Endometrial microvascular endothelial cells (primary cell): ENCODE measurements around the gene SERPINF2. TPM values are rescaled to one million over a fixed set of nuclear protein-coding genes. Genes with fewer than 3 reads are reported as not detected.
"Not testable (repeated sequence)": the region's sequence is repeated elsewhere in the genome, so short reads cannot be mapped to it uniquely, and the experiment has no call there.

ENCODE experiments used
- in situ Hi-C: cut with HindIII; loops from 2 replicates; pipeline ENCODE4 v1.10.0; 2017; ENCODE audit warnings: low sequenced_read_pairs, low pct_unique_long_range_greater_than_20kb; ENCODE audit errors: inconsistent ontology term
- total RNA-seq: library from RNA; depleted of rRNA; stranded (reverse); fragments of >200 nt; gene quantifications from one replicate; pipeline ENCODE4 v1.2.3, GENCODE V29; 2015; ENCODE audit errors: inconsistent ontology term

SERPINF2 gene
- 0.56 TPM for total RNA-seq

GRCh38 chr17:1742371-1743087, at the start of gene SERPINF2:
Gene SERPINF2 (plus strand): TSS chr17:1742871. CDS start chr17:1744996, 2,125 bp downstream.
- in situ Hi-C loops, result no loop called here

DNA sequence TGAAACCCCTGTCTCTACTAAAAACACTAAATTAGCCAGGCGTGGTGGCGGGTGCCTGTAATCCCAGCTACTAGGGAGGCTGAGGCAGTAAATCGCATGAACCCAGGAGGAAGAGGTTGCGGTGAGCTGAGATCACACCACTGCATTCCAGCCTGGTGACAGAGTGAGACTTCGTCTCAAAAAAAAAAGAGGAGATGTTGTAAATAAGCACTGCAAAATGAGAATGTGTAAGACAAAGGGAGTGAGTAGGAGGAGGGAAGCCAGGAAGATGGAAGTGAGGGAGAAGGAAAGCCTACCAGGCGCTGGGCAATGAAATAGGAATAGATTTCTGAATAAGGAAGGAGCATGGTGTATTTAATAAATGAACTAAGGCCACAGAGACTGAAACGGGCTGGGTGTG, 49.3 kb upstream of the SERPINF2 start:
- in situ Hi-C loops, result no loop called here

DNA sequence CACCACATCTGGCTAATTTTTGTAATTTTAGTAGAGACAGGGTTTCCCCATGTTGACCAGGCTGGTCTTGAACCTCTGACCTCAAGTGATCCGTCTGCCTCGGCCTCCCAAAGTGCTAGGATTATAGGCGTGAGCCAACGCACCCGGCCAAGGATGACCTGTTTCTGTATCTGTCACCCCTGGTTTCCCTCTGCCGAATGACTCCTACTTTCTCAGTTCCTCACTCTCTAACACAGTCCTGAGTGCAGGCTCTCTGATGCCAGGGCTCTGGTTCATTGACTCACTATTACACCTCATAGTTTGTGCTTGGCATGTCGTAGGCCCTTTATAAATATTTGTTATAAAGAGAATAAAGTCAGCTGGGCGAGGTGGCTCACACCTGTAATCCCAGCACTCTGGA, 47.3 kb upstream of the SERPINF2 start:
- in situ Hi-C loops, result no loop called here

- in situ Hi-C loops, result no loop called here
Measured at GRCh38 chr17:1697681-1698080, 45.0 kb upstream of the SERPINF2 start.

DNA sequence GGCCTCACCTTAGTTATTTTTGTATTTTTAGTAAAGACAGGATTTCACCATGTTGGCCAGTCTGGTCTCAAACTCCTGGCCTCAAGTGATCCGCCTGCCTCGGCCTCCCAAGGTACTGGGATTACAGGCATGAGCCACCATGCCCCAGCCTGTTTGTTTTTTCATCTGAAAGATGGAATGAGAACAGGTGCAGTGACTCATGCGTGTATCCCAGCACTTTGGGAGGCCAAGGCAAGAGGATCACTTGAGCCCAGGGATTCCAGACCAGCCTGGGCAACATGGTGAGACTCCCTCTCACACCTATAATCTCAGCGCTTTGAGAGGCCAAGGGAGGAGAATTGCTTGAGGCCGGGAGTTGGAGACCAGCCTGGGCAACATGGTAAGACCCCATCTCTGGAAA, 42.8 kb upstream of the SERPINF2 start:
- in situ Hi-C loops, result not testable (repeated sequence)

DNA sequence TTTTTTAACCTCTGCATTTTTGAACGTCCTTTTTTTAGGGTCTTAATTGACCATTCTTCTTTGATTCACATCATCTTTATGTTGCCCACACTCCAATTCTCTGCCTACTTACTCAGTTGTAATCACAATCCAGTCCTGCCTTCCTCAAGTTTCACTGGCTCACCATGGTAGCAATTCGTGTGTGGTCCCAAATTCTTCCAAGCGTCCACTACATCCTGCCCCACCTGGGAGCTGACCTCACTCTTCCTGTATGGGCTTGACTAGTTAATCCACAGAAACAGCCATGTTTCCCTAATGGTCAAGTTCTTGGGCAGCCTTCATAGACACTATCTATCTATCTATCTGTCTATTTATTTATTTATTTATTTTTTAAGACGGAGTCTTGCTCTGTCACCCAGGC, 39.6 kb upstream of the SERPINF2 start:
- in situ Hi-C loops, result no loop called here

GRCh38 chr17:1705004-1705403, 37.7 kb upstream of the SERPINF2 start:
- in situ Hi-C loops, result no loop called here

DNA sequence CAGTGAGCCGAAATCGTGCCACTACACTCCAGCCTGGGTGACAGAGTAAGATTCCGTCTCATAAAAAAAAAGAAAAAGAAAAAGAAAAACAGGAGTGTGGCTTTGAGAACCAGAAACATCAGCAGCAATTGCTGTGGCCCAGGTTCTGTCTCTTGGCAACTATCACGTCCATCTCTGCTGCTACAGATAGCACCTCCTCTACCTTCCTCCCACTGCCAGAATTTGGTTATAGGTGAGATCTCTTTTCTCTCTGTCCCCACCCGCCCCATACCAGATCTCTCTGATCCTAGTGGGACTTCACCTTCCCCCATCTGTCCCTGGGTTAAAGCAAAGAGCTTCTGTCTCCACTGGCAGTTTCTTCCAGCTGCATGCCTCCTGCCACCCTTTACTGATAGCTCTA, 35.6 kb upstream of the SERPINF2 start:
- in situ Hi-C loops, result no loop called here

GRCh38 chr17:1708791-1709346, 33.8 kb upstream of the SERPINF2 start:
- in situ Hi-C loops, result not testable (repeated sequence)

DNA sequence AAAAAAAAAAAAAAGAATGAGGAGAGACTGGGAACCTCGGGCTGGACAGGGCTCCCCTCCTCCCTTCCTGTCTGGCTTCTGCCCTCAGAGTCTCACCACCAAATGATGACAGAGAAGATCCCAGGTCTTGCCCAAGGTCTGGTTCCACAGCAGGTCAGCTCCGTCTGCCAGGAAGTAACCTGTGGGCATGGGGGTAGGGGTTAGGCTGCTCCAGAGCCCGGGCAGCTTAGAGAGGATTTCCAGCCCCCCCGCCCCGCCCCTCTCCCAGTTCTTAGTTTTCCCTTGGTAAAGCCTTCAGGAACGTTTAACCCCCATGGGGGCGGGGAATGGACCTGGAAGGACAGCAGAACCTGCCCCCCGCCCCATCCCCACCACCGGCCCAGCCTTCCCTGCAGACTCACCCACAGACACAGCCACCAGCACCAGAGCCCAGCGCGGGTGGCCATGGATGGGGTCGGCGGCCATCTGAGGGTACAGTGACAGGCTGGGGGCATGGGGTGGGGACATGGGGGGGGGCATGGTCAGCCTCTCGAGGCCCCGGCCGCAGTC, 33.2 kb upstream of the SERPINF2 start:
- in situ Hi-C loops, result no loop called here

DNA sequence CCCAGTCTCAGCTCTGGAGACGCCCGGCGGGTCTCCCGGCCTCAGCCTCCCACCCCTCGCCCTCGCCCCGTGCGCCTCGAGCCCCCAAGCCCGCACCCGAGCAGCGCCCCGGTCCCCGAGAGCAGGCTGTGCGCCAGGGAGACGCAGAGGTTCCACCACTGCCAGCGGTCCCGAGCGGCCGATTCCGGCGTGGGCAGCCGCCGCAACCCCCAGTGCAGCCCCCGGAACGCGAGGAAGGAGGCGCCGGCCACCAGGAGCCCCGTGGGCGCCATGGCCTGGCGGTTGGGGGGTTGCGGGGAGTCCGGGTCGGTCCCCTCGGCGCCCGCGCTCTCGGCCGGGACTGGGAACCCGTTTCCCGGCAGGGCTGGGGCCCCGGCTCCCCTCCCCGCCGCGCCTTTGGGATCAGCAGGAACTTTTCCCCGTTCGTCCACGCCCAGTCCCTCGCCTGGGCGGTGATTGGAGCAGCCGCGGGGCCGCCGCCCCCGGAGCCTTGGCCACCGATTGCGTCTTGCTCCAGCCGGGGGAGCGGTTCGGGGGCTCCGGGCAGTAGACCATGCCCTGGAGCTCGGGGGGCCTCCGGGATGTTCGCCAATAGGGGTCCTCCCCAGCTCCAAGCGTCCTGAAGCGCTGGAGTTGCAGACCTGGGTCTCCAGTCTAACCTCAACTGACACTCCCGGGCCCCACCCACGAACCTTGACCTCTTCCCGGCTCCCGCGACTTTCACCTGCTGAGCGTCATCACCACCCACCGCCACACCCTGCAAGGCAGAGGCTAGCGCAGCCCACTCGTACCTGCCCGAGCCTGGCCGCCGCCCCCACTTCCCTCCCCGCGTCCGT, 32.5 kb upstream of the SERPINF2 start, which contains the start of gene TLCD2:
Gene TLCD2, minus strand, starts transcription at position 407 of the 836 bp plus-strand sequence. Its CDS starts 135 bp downstream, at position 272.
- in situ Hi-C loops, result no loop called here

- in situ Hi-C loops, result no loop called here
Measured at GRCh38 chr17:1710807-1711553, 31.7 kb upstream of the SERPINF2 start.

DNA sequence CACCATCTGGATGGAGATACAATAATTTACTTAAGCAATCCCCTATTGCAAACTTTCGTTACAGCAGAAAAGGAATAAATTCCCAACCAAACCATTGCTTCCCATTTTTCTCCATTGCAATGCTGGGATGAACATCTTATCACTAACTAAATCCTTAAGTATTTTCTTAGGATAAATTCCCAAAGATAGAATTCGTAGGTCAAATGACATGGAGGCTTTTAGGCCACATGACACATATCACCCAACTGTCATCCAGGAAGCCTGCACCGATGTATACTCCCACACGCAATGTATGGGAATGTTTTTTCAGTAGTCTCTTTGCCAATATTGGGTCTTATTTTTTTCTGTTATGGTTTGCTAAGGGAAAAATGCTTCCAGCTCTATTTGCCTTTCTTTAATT, 30.9 kb upstream of the SERPINF2 start:
- in situ Hi-C loops, result no loop called here

- in situ Hi-C loops, result no loop called here
Measured at GRCh38 chr17:1712271-1712670, 30.4 kb upstream of the SERPINF2 start.

DNA sequence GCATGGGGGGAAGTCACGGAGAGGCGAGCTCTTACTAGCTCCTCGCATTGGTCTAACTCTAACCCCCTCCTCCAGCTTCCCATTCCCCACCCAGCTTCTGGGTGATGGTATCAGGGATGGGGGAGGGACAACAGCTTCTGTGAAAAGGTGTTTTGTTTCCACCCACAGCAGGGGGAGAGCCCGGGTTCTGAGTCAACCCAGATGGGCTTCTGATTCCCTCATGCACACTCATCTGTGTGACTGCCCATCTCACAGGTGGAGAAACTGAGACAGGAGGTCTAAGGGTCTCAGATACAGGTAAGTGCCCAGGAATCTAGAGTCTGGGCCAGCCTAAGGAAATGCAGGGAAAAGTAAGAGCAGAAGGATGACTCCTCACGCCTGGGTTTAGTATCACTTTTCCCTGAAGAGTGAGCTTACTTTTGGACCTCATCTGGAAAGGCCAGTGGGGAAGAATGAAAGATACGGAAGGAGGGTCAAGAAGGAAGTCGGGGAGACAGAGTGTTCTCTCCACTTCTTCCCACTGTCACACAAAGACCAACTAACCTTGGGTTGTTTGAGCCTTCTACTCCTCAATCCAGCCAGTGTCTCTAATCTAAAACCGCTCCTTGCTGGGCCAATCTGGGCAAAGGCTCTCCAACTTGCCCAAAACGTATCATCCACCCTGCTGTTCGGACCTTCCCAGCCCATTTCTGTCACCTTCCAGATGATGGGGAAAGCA, 29.4 kb upstream of the SERPINF2 start:
- in situ Hi-C loops, result no loop called here

DNA sequence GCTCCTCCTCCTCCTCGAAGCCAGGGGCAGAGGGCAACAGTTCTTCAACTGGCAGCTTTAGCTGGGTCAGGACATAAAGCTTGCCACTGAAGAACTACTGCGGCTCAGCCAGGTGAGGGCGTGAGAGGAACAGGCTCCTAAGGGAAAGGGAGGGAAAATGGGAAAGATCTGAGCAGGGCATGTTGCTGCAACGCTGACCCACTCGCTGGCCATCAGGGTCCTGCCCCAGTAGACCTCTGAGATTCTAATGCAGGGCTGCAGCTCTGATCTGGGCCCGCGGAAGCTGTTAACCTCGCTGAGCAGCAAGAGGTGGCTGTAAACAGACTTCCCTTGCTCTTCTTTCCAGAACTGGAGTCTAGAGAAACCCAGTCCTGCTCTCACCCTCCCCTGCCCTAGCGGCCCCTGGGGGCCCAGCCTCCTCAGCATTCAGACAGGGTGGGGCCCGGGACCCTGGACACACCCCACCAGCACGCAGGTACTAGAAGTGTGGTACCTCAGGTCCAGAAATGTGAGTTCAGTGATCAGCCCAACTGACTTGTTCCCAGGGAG, 28.7 kb upstream of the SERPINF2 start:
- in situ Hi-C loops, result no loop called here

- in situ Hi-C loops, result no loop called here
Measured at GRCh38 chr17:1714427-1714979, 28.2 kb upstream of the SERPINF2 start.
